DND-41 (cell line): Measurements from ENCODE around the gene CEACAM16.

Source experiments
- ATAC-seq: fragments of 200-7000 bp; cut with Tn5 transposase; 3 replicates; pipeline ENCODE4 v1.9.1; 2021; ENCODE audit warnings: low read depth; ENCODE audit not compliant: insufficient read depth
- DNase-seq: peaks from one replicate; pipeline ENCODE4 v3.0.0-alpha.2; 2020
- H2AFZ ChIP-seq: 2 replicates; pipeline ENCODE4 v1.6.0; 2012; ENCODE audit warnings: low read depth, low read length
- H3K27ac ChIP-seq: 2 replicates; pipeline ENCODE4 v1.5.1; 2012; ENCODE audit warnings: low read length, inconsistent platforms
- H3K27me3 ChIP-seq: fragments of 200-600 bp; sonication (generic); 2 replicates; pipeline ENCODE4 v1.6.0; 2012; ENCODE audit warnings: low read length, mild to moderate bottlenecking, inconsistent platforms; ENCODE audit not compliant: insufficient read depth, poor library complexity
- H3K36me3 ChIP-seq: 2 replicates; pipeline ENCODE4 v1.5.1; 2012; ENCODE audit warnings: low read length, inconsistent platforms; ENCODE audit not compliant: insufficient read depth
- H3K4me1 ChIP-seq: 2 replicates; pipeline ENCODE4 v1.5.1; 2012; ENCODE audit warnings: mild to moderate bottlenecking, low read length; ENCODE audit not compliant: insufficient read depth
- H3K4me2 ChIP-seq: 2 replicates; pipeline ENCODE4 v1.6.0; 2012; ENCODE audit warnings: mild to moderate bottlenecking, moderate library complexity, low read length, inconsistent platforms; ENCODE audit not compliant: insufficient read depth
- H3K4me3 ChIP-seq, 2 experiments: fragments of 200-600 bp in 1 of 2; shearing (Covaris generic) in 1 of 2; 2 replicates each; pipeline ENCODE4 v1.5.1; 2012 to 2016; ENCODE audit warnings: inconsistent platforms in 2 of 2, low read length in 2 of 2, mild to moderate bottlenecking in 2 of 2, low read depth in 1 of 2, moderate library complexity in 1 of 2
- H3K79me2 ChIP-seq: 2 replicates; pipeline ENCODE4 v1.6.0; 2012; ENCODE audit warnings: low read length, inconsistent platforms; ENCODE audit not compliant: insufficient read depth
- H3K9ac ChIP-seq: 2 replicates; pipeline ENCODE4 v1.6.0; 2012; ENCODE audit warnings: low read depth, mild to moderate bottlenecking, inconsistent platforms, low read length, moderate library complexity
- H3K9me3 ChIP-seq: 2 replicates; pipeline ENCODE4 v1.5.1; 2012; ENCODE audit warnings: low read length, moderate library complexity, mild to moderate bottlenecking, inconsistent platforms; ENCODE audit not compliant: insufficient read depth, severe bottlenecking
- H4K20me1 ChIP-seq: 2 replicates; pipeline ENCODE4 v1.6.0; 2012; ENCODE audit warnings: low read length; ENCODE audit not compliant: insufficient read depth
- EZH2 ChIP-seq: IDR thresholded peaks from 3 replicates; pipeline ENCODE4 v1.6.1; 2012; ENCODE audit warnings: borderline replicate concordance, low read depth, mild to moderate bottlenecking, moderate library complexity, low read length, inconsistent platforms; ENCODE audit not compliant: severe bottlenecking
- TF ChIP-seq, protein P1 (sequence below): IDR thresholded peaks from 2 replicates; pipeline ENCODE4 v1.5.1; 2012; ENCODE audit warnings: borderline replicate concordance, low read length, moderate library complexity, mild to moderate bottlenecking; ENCODE audit not compliant: poor library complexity, severe bottlenecking; ENCODE audit errors: extremely low read depth

CEACAM16 gene

DNA sequence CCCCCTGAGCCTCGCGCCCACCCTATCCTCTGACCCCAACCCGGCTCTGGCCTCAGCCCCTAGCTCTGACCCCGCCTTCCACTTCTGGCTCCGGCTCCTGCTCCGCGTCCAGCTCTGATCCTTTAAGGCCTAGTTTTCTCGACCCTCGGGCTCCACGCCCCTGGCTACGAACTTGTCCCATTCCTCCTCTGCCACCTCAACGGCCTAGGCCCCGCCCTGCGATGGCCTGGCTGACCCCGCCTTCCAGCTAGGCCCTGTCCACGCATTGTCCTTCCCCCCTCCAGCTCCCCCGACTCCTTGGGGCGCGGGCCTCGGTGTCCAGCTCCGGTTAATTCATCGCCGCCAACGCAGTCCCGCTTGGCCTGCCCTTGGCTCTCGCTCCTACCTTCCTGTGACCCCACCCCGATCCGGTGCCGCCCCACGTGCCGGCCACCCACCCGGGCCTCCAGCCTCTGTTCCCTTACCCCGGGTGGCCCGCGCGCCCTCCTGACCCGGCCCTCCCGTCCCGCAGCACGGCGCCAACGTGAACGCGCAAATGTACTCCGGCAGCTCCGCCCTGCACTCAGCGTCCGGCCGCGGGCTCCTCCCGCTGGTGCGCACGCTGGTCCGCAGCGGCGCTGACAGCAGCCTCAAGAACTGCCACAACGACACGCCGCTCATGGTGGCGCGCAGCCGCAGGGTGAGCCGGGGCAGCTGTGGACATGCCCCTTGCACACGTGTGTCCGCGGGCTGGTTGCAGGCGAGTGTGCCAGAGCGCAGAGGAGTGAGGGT is 59.0 kb downstream of the CEACAM16 start:
- H3K27ac ChIP-seq: no peak overlapping the region
- H3K36me3 ChIP-seq: no peaks in the 10 kb centered on the region
- no peak overlapping the region for H3K9ac ChIP-seq
- ATAC-seq (no peak), DNase-seq (no peak)
- H3K79me2 ChIP-seq: no peaks in the 10 kb centered on the region
- peaks cover 12% of the 10 kb centered on the region for H3K27me3 ChIP-seq
- H3K4me3 ChIP-seq: no peak overlapping the region
- H3K4me1 ChIP-seq: peaks cover 17% of the 10 kb centered on the region
- H4K20me1 ChIP-seq: peaks cover 14% of the 10 kb centered on the region
- TF ChIP-seq, protein P1, sequence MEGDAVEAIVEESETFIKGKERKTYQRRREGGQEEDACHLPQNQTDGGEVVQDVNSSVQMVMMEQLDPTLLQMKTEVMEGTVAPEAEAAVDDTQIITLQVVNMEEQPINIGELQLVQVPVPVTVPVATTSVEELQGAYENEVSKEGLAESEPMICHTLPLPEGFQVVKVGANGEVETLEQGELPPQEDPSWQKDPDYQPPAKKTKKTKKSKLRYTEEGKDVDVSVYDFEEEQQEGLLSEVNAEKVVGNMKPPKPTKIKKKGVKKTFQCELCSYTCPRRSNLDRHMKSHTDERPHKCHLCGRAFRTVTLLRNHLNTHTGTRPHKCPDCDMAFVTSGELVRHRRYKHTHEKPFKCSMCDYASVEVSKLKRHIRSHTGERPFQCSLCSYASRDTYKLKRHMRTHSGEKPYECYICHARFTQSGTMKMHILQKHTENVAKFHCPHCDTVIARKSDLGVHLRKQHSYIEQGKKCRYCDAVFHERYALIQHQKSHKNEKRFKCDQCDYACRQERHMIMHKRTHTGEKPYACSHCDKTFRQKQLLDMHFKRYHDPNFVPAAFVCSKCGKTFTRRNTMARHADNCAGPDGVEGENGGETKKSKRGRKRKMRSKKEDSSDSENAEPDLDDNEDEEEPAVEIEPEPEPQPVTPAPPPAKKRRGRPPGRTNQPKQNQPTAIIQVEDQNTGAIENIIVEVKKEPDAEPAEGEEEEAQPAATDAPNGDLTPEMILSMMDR: no peak
- TF ChIP-seq EZH2: no peak
- no peak overlapping the region for H2AFZ ChIP-seq
- no peaks in the 10 kb centered on the region for H3K9me3 ChIP-seq
- H3K4me2 ChIP-seq: no peak overlapping the region

DNA sequence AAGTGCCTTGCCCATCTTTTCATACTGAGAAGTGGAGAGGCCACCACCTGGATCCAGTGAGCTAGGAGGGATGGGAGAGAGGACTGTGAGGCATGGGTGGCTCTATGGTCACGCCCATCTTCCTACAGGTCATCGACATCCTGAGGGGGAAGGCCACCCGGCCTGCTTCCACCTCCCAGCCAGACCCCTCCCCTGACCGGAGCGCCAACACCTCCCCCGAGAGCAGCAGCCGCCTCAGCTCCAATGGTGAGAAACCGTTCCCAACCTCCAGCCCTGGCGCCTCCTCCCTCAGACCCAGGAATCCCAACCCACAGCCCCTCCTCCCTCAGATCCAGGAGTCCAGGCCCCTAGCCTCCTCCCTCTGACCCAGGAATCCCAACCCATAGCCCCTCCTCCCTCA is 59.6 kb downstream of the CEACAM16 start:
- Histone ChIP-seq H3K9me3 (no peaks in the 10 kb centered on the region), H4K20me1 (peaks cover 11% of the 10 kb centered on the region; the same call in 1 of the 2 replicates), H3K4me3 (no peak overlapping the region), H3K9ac (no peak overlapping the region), H3K36me3 (no peaks in the 10 kb centered on the region), H3K79me2 (no peaks in the 10 kb centered on the region), H3K27me3 (peaks cover 12% of the 10 kb centered on the region), H3K27ac (no peak overlapping the region), H3K4me1 (peaks cover 10% of the 10 kb centered on the region), H2AFZ (no peak overlapping the region), H3K4me2 (no peak overlapping the region)
- TF ChIP-seq, protein P1: no peak
- no peak for TF ChIP-seq EZH2
- ATAC-seq: no peak
- DNase-seq: no peak

DNA sequence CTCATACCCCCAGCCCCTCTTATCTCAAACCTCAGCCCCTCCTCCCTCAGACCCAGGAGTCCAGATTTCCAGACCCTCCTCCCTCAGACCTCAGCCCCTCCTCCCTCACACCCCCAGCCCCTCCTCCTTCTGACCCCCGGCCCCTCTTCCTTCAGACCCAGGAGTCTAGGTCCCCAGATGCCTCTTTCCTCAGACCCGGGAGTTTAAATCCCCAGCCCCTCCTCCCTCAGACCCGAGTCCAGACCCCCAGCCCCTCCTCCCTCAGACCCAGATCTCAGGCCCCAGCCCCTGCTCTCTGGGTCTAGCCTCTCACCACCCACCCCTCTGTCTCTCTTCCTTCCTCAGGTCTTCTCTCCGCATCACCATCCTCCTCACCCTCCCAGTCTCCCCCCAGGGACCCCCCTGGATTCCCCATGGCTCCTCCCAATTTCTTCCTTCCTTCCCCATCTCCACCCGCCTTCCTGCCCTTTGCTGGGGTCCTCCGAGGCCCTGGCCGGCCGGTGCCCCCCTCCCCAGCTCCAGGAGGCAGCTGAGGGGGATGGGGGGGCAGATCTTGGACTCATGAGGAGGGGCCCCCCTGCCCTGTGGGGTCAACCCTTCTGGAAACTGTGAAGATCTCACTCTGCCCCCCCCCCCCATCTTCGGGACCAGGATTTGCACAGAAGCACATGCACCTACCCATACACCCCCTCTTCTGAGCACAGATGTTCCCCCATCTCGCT is 60.3 kb downstream of the CEACAM16 start:
- Histone ChIP-seq H3K4me2 (no peak overlapping the region), H3K36me3 (no peaks in the 10 kb centered on the region), H3K4me3 (no peak overlapping the region), H3K4me1 (peaks cover 4% of the 10 kb centered on the region), H3K9ac (no peak overlapping the region), H3K27ac (no peak overlapping the region), H3K79me2 (no peaks in the 10 kb centered on the region), H2AFZ (no peak overlapping the region), H3K9me3 (no peaks in the 10 kb centered on the region), H4K20me1 (peaks cover 6% of the 10 kb centered on the region; the same call in 1 of the 2 replicates), H3K27me3 (peaks cover 8% of the 10 kb centered on the region)
- no peak for DNase-seq
- TF ChIP-seq, protein P1: no peak
- TF ChIP-seq EZH2: no peak
- no peak for ATAC-seq
